HG03135 (cell line): ENCODE results near the gene HABP4.

Source experiments
- ATAC-seq: cut with Tn5 transposase; IDR thresholded peaks from one replicate; pipeline ENCODE4 v1.9.1; 2021; ENCODE audit warnings: mild to moderate bottlenecking, moderate library complexity; ENCODE audit not compliant: unreplicated experiment

The HABP4 gene

DNA sequence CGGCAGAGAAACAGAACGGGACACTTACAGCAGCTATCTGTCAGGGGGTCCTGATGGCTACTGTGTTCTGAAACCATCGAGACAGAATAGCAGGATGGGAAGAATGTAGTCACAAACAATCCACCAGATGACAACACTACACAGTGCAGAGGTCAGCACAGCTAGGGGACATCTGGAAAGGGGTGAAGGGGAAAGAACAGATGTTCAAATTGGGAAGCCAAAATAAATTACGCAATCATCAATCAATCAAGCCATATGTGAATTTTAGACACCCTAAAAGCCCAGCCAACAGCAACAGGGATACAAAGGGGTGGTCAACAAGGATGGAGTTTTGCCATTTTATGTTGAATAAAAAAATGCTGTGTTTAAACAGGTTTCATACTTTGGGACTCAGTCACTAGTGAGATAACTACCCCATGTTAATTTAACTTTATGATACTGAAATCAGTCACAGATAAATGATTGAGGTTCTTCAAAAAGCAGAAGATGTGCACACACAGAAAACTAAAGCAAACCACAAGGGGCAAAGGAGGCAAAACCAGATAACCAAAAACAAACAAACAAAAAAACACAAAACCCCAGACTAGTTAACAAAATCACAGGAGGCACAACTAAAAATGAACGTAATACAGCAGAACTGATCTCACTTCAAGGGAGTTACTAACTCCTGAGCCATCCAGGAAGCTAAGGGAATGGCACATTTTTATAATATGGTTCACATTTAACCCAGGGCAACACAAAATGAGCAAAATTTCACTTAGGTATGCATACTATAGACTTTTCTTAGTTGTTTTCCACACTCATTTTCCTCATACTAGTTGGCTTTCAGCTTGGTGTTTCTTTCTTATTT is 65.9 kb downstream of the HABP4 start:
- ATAC-seq: no peak

DNA sequence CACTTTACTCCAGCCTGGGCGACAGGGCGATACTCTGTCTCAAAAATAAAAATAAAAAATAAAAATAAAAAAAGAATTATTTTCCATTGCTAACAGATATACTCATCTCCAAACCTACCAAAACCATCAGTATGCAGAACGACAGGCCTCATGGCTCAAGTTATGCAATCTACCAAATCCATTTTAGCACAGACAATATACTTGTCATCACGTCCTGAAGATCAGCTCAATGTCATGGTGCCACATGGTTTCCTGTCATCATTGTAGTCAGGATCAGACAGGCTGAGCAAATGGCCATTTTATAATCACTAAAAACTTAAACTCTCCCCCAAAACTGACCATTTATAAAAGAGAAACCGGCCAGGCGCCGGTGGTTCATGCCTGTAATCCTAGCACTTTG is 69.1 kb downstream of the HABP4 start:
- no peak for ATAC-seq

DNA sequence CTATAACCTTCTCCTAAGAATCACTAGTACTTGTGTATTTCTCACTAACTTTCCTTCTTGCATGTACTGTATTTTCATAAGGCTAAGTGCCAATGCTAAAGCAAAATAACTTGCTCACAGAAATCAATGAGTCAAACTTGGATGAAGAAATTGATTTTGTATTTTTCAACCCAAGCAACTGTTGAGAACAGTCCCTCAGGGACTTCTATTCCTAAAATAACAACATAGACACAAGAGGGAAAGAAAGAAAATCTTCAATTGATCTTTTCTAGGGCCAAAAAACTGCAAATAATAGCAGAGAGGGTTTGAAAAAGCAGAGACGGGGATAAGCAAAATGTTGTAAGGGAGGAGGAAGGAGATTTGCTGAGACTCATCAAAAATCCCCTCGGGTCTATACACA is 69.8 kb downstream of the HABP4 start:
- no peak for ATAC-seq

DNA sequence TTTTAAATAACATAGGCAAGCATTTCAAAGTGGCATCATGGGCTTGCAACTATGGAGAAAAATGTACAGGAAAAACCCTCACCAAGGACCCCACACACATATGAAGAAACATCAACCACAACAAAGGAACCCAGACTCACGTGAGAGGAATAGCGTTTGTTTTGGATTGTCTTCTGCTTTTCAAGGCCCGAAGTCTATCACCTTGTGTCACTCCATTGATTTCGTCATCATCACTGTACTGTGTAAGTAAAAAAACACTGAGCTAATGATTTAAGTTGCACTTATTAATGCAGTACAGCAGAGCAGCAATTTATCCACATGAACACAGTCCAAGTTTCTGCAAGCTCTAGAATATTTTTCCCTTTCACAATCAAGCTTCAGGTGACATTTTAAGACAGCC is 72.4 kb downstream of the HABP4 start:
- no peak for ATAC-seq

DNA sequence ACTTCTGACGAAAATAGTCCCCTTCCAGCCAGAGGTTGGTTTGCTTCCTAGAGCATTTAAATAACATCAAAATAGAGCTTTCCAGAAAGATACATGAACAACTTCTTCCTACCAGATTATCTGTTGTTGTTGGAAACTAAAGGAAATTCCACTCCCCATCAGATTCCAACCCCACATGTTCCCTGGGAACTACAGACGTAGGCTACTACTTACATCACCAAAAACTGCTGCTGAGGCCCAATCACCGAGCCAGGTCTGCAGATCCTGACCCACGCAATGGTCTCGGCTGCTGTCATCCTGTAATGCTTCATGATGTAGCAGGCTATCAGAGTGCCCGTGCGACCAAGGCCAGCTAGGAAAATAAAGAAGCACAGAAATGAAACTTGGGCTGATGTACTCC is 73.4 kb downstream of the HABP4 start:
- ATAC-seq: no peak

DNA sequence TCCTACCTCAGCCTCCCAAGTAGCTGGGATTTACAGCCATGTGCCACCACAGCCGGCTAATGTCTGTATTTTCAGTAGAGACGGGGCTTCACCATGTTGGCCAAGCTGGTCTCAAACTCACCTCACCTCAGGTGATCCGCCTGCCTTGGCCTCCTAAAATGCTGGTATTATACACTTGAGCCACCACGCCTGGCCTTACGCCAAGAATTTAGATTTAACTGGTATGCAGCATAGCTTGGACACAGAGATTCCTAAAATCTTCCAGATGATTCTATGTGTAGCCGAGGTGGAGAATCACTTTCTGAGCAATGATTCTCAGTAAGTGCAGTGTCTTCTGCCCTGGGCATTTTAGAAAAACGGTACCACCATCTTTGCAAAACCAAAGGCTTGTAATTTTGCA is 74.1 kb downstream of the HABP4 start:
- ATAC-seq: no peak

DNA sequence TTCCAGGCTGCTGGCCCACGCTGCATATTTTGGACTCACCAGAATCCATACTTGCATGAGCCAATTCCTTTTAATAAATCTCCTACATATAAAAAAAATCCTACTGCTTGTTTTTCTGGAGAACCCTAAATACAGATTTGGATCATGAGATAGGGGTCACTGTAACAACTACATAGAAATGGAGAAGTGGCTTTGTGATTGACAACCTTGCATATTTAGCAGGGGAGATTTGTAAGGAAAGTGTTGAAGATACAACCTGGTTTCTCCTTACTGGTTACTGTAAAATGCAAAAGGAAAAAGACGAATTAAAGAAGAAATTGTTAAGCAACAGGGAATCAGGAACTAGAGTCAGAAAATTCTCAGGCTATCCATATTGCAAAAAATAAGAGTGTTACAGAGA is 74.8 kb downstream of the HABP4 start:
- ATAC-seq: no peak

DNA sequence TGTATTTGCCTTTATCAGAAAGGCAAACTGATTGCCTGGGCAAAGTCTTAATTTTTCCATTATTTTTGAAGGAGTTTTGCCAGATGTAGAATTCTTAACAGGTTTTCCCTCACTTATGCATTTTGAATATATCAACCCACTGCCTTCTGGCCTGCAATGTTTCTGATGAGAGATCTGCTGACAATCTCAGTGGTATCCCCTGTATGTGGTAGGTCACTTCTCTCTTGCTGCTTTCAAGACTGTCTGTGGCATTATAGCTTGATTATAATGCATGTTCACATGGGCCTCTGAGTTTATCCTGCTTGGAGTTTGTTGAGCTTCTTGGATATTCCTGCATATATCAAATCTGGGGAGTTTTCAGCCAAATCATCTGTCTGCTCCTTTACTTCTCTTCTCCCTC is 82.2 kb downstream of the HABP4 start:
- no peak for ATAC-seq

DNA sequence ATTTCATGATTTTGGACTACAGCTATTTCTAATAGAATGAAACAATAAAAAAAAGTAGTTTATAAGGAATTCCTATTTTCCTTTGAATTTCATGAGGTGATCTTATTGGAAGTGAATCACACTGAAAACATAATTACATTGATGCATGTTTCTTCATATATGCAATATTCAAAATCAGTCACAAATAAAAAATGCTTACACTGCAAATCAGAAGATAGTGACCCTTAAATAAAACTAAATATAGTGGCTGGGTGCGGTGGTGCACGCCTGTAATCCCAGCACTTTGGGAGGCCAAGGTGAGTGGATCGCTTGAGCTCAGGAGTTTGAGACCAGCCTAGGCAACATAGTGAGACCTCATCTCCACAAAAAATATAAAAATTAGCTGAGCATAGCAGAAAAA is 90.1 kb downstream of the HABP4 start:
- ATAC-seq: no peak
